DMS 273 (cell line): ENCODE results near the gene CFAP74.

ENCODE experiments used
- DNase-seq: peaks from one replicate; lab custom pipeline; 2025; ENCODE audit not compliant: unreplicated experiment; lab: John Stamatoyannopoulos, UW

CFAP74 gene

GRCh38 chr1:2041305-2041704 is 37.7 kb upstream of the CFAP74 start:
- no peak for DNase-seq

- no peak for DNase-seq
These were observed 35.7 kb upstream of the CFAP74 start for GRCh38 chr1:2039251-2039650.

- no peak for DNase-seq
These were observed 34.6 kb upstream of the CFAP74 start for GRCh38 chr1:2038229-2038628.

GRCh38 chr1:2037314-2037979 is 33.9 kb upstream of the CFAP74 start:
- no peak for DNase-seq

- DNase-seq = no peak
These were observed 32.7 kb upstream of the CFAP74 start for GRCh38 chr1:2036287-2036686.

GRCh38 chr1:2033165-2033564 is 29.6 kb upstream of the CFAP74 start:
- DNase-seq = no peak

- DNase-seq = peak; percentile 53
These were observed 29.2 kb upstream of the CFAP74 start for GRCh38 chr1:2032737-2033136.

- no peak for DNase-seq
These were observed 28.3 kb upstream of the CFAP74 start for GRCh38 chr1:2031546-2032540.

- no peak for DNase-seq
These were observed 26.7 kb upstream of the CFAP74 start for GRCh38 chr1:2030076-2030871.

- DNase-seq = no peak
These were observed 26.0 kb upstream of the CFAP74 start for GRCh38 chr1:2029561-2029960.

GRCh38 chr1:2028870-2029560 is 25.4 kb upstream of the CFAP74 start:
- no peak for DNase-seq

GRCh38 chr1:2027961-2028583 is 24.5 kb upstream of the CFAP74 start:
- no peak for DNase-seq

- no peak for DNase-seq
These were observed 21.9 kb upstream of the CFAP74 start for GRCh38 chr1:2025491-2025981.

- no peak for DNase-seq
These were observed 21.3 kb upstream of the CFAP74 start for GRCh38 chr1:2024887-2025286.

GRCh38 chr1:2024451-2024850 is 20.9 kb upstream of the CFAP74 start:
- no peak for DNase-seq

- DNase-seq = no peak
These were observed 19.6 kb upstream of the CFAP74 start for GRCh38 chr1:2023187-2023586.

GRCh38 chr1:2022063-2022770 is 18.6 kb upstream of the CFAP74 start:
- DNase-seq = no peak

- peak; percentile 38 for DNase-seq
These were observed 18.0 kb upstream of the CFAP74 start for GRCh38 chr1:2021550-2021949.

- DNase-seq = no peak
These were observed 16.7 kb upstream of the CFAP74 start for GRCh38 chr1:2020310-2020655.
